Measurements from ENCODE around the gene REC8.
"Not testable (repeated sequence)": the region's sequence is repeated elsewhere in the genome, so short reads cannot be mapped to it uniquely, and the experiment has no call there.

- not testable (repeated sequence) for TF ChIP-seq EGR1 (IDR thresholded peaks at IDR 0.05; ENCODE audit: low read depth in 2 of 2); CTCF (IDR thresholded peaks at IDR 0.05; ENCODE audit: low read depth, low read length, missing input control); MAX (IDR thresholded peaks at IDR 0.05); FOXA1 (IDR thresholded peaks at IDR 0.05); RAD21 (IDR thresholded peaks at IDR 0.05); ZBTB33 (IDR thresholded peaks at IDR 0.05)
Observed at GRCh38 chr14:24203249-24203886, 31.5 kb downstream of the REC8 start.
